Testis (tissue), 2 donors: Measurements from ENCODE around the gene PLEK2.
"Not testable (repeated sequence)": the region's sequence is repeated elsewhere in the genome, so short reads cannot be mapped to it uniquely, and the experiment has no call there.

Source experiments
- CTCF ChIP-seq, 3 experiments: fragments of 450-650 bp in 2 of 3; fragments of 200-600 bp in 1 of 3; sonication (generic) in 1 of 3; IDR thresholded peaks; one replicate each; pipeline ENCODE4 v1.5.1; 2016 to 2019; ENCODE audit warnings: antibody characterized with exemption in 3 of 3, mild to moderate bottlenecking in 2 of 3, moderate library complexity in 1 of 3
- POLR2A ChIP-seq: fragments of 450-650 bp; IDR thresholded peaks from one replicate; pipeline ENCODE4 v1.6.1; 2017; ENCODE audit warnings: antibody characterized with exemption, mild to moderate bottlenecking, moderate library complexity

- TF ChIP-seq CTCF (IDR thresholded peaks at IDR 0.05); POLR2A: not testable (repeated sequence)
Measured at GRCh38 chr14:67408122-67408801, 3.7 kb downstream of the PLEK2 start.
